IMR-90 (cell line): ENCODE data around the gene ST7. TPM values are rescaled to one million over a fixed set of nuclear protein-coding genes. Genes with fewer than 3 reads are reported as not detected.
A peak's percentile ranks its signal among the peaks of the same experiment; 100 is the strongest.

Experiments used
- ATAC-seq: fragments of 200-7000 bp; cut with Tn5 transposase; 2 replicates; pipeline ENCODE4 v1.9.1; 2020; ENCODE audit warnings: low read depth, mild to moderate bottlenecking, moderate library complexity
- BruUV-seq: library from RNA; stranded (reverse); fragments of 400-500 nt; replicated peaks from 2 replicates; lab custom pipeline; 2021; lab: Mats Ljungman, UMichigan
- CTCF ChIA-PET: fragments of 300-600 bp; formaldehyde crosslinking; extraction: SDS; loops from one replicate; lab custom pipeline; 2021; ENCODE audit warnings: antibody characterized with exemption; lab: Yijun Ruan, JAX
- POLR2A ChIA-PET: fragments of 300-600 bp; sonication (Branson Sonifier 250); formaldehyde crosslinking; loops from one replicate; lab custom pipeline; 2022; ENCODE audit warnings: antibody characterized with exemption; ENCODE audit not compliant: unreplicated experiment; lab: Charles Lee
- DNase-seq: peaks from one replicate; pipeline ENCODE4 v3.0.0; 2013
- H2AFZ ChIP-seq: replicated peaks from 2 replicates; pipeline ENCODE3; 2013; ENCODE audit warnings: low read length, mild to moderate bottlenecking; ENCODE audit not compliant: poor library complexity
- H2AK5ac ChIP-seq: 2 replicates; pipeline ENCODE4 v1.6.1; 2013; ENCODE audit warnings: low read depth, low read length, inconsistent platforms
- H2AK9ac ChIP-seq: replicated peaks from 2 replicates; pipeline ENCODE3; 2013; ENCODE audit warnings: mild to moderate bottlenecking, low read depth, low read length, moderate library complexity; ENCODE audit not compliant: poor library complexity
- H2BK120ac ChIP-seq: 2 replicates; pipeline ENCODE4 v1.6.1; 2013; ENCODE audit warnings: low read depth, low read length, inconsistent platforms
- H2BK15ac ChIP-seq: 3 replicates; pipeline ENCODE4 v1.6.1; 2013; ENCODE audit warnings: low read depth, low read length, inconsistent platforms
- H2BK20ac ChIP-seq: 2 replicates; pipeline ENCODE4 v1.6.1; 2013; ENCODE audit warnings: low read depth, mild to moderate bottlenecking, inconsistent platforms, low read length, moderate library complexity
- H2BK5ac ChIP-seq: 2 replicates; pipeline ENCODE4 v1.6.1; 2013; ENCODE audit warnings: mild to moderate bottlenecking, low read depth, low read length, inconsistent platforms; ENCODE audit not compliant: poor library complexity, severe bottlenecking
- H3K14ac ChIP-seq: replicated peaks from 2 replicates; pipeline ENCODE4 v1.6.1; 2013; ENCODE audit warnings: low read depth, low read length, inconsistent platforms
- H3K18ac ChIP-seq: 2 replicates; pipeline ENCODE4 v1.6.1; 2013; ENCODE audit warnings: low read depth, low read length, control low read depth
- H3K23ac ChIP-seq: 2 replicates; pipeline ENCODE4 v1.6.1; 2013; ENCODE audit warnings: low read depth, low read length, inconsistent platforms
- H3K27ac ChIP-seq: 2 replicates; pipeline ENCODE4 v1.5.1; 2013; ENCODE audit warnings: mild to moderate bottlenecking, control low read depth, low read length; ENCODE audit not compliant: insufficient read depth
- H3K27me3 ChIP-seq: 2 replicates; pipeline ENCODE4 v1.6.1; 2013; ENCODE audit warnings: low read length; ENCODE audit not compliant: control insufficient read depth, insufficient read depth
- H3K36me3 ChIP-seq: 2 replicates; pipeline ENCODE4 v1.6.1; 2013; ENCODE audit warnings: low read length, mixed read lengths; ENCODE audit not compliant: control insufficient read depth, insufficient read depth
- H3K4ac ChIP-seq: 2 replicates; pipeline ENCODE4 v1.6.1; 2013; ENCODE audit warnings: low read depth, low read length, inconsistent platforms
- H3K4me1 ChIP-seq: 2 replicates; pipeline ENCODE4 v1.6.1; 2013; ENCODE audit warnings: low read length, mixed read lengths; ENCODE audit not compliant: control insufficient read depth, insufficient read depth
- H3K4me2 ChIP-seq: 2 replicates; pipeline ENCODE4 v1.6.1; 2013; ENCODE audit warnings: low read depth, mild to moderate bottlenecking, control low read depth, low read length, moderate library complexity
- H3K4me3 ChIP-seq: 2 replicates; pipeline ENCODE4 v1.5.1; 2013; ENCODE audit warnings: low read depth, mild to moderate bottlenecking, control low read depth, low read length, moderate library complexity; ENCODE audit not compliant: insufficient read depth
- H3K56ac ChIP-seq: 2 replicates; pipeline ENCODE4 v1.6.1; 2013; ENCODE audit warnings: low read length, inconsistent platforms; ENCODE audit not compliant: insufficient read depth; ENCODE audit errors: extremely low read depth
- H3K79me1 ChIP-seq, 2 experiments: 2 replicates each; pipeline ENCODE4 v1.6.1; 2013; ENCODE audit warnings: low read length in 2 of 2, inconsistent platforms in 1 of 2, low read depth in 1 of 2
- H3K9ac ChIP-seq: 2 replicates; pipeline ENCODE4 v1.6.1; 2013; ENCODE audit warnings: low read depth, low read length, control low read depth
- H3K9me1 ChIP-seq: 2 replicates; pipeline ENCODE4 v1.6.1; 2013; ENCODE audit warnings: low read length, inconsistent platforms; ENCODE audit not compliant: insufficient read depth
- H3K9me3 ChIP-seq: 2 replicates; pipeline ENCODE4 v1.6.1; 2013; ENCODE audit warnings: low read length; ENCODE audit not compliant: control insufficient read depth, insufficient read depth
- H4K20me1 ChIP-seq: 2 replicates; pipeline ENCODE4 v1.6.1; 2013; ENCODE audit warnings: low read length, inconsistent platforms; ENCODE audit not compliant: insufficient read depth
- H4K5ac ChIP-seq: 2 replicates; pipeline ENCODE4 v1.6.1; 2013; ENCODE audit warnings: mild to moderate bottlenecking, low read depth, low read length, control low read depth
- H4K8ac ChIP-seq, 2 experiments: 2 replicates each; pipeline ENCODE4 v1.6.1; 2013; ENCODE audit warnings: low read depth in 2 of 2, low read length in 2 of 2, control low read depth in 1 of 2, inconsistent platforms in 1 of 2
- H4K91ac ChIP-seq: 2 replicates; pipeline ENCODE4 v1.6.1; 2013; ENCODE audit warnings: low read depth, low read length, inconsistent platforms; ENCODE audit not compliant: insufficient read depth
- BHLHE40 ChIP-seq: fragments of 150-350 bp; IDR thresholded peaks from 2 replicates; pipeline ENCODE4 v1.6.1; 2016; ENCODE audit warnings: mild to moderate bottlenecking, low read depth, low read length
- CHD1 ChIP-seq: IDR thresholded peaks from 2 replicates; pipeline ENCODE4 v1.6.1; 2012; ENCODE audit warnings: low read depth, low read length, improper control_type of control experiment
- MAFK ChIP-seq: IDR thresholded peaks from 2 replicates; pipeline ENCODE4 v1.6.1; 2012; ENCODE audit warnings: low read depth, low read length, improper control_type of control experiment
- MAZ ChIP-seq: IDR thresholded peaks from 2 replicates; pipeline ENCODE4 v1.6.1; 2012; ENCODE audit warnings: low read depth, mild to moderate bottlenecking, low read length, improper control_type of control experiment, moderate library complexity, borderline replicate concordance
- MXI1 ChIP-seq: IDR thresholded peaks from 2 replicates; pipeline ENCODE4 v1.6.1; 2012; ENCODE audit warnings: low read depth, mild to moderate bottlenecking, low read length, moderate library complexity, borderline replicate concordance
- NFE2L2 ChIP-seq: fragments of 150-350 bp; IDR thresholded peaks from 2 replicates; pipeline ENCODE4 v1.6.1; 2016; ENCODE audit warnings: low read depth, mild to moderate bottlenecking, low read length
- POLR2A ChIP-seq: IDR thresholded peaks from 2 replicates; pipeline ENCODE4 v1.6.1; 2012; ENCODE audit warnings: mild to moderate bottlenecking, low read depth, low read length
- RAD21 ChIP-seq: IDR thresholded peaks from 2 replicates; pipeline ENCODE4 v1.6.1; 2012; ENCODE audit warnings: low read length, improper control_type of control experiment
- RCOR1 ChIP-seq: IDR thresholded peaks from 2 replicates; pipeline ENCODE4 v1.6.1; 2012; ENCODE audit warnings: mild to moderate bottlenecking, low read length, improper control_type of control experiment; ENCODE audit not compliant: insufficient replicate concordance
- RFX5 ChIP-seq: IDR thresholded peaks from 2 replicates; pipeline ENCODE4 v1.8.0; 2012; ENCODE audit warnings: low read depth, mild to moderate bottlenecking, low read length, moderate library complexity
- SMC3 ChIP-seq: fragments of 150-350 bp; IDR thresholded peaks from 2 replicates; pipeline ENCODE4 v1.6.1; 2016; ENCODE audit warnings: low read depth, mild to moderate bottlenecking, antibody characterized with exemption, low read length, moderate library complexity
- WGBS, 2 experiments: methylation state at CpG; one replicate each; pipeline versions ENCODE4 v1.1.5 to v1.1.7; 2013; ENCODE audit warnings: missing lambda C conversion rate in 2 of 2; ENCODE audit not compliant: insufficient read length in 1 of 2; ENCODE audit errors: extremely low coverage in 2 of 2; 5-methylcytosine and 5-hydroxymethylcytosine counted together
- dilution Hi-C: fragments of 300-500 bp; cut with HindIII; formaldehyde crosslinking; loops from one replicate; pipeline ENCODE4 v1.14.3; 2018; ENCODE audit warnings: low sequenced_read_pairs; ENCODE audit not compliant: unreplicated experiment
- in situ Hi-C: fragments of 300-500 bp; cut with MboI; formaldehyde crosslinking; loops from 3 replicates; pipeline ENCODE4 v1.14.3; 2019; ENCODE audit warnings: low sequenced_read_pairs, inconsistent platforms, mixed read lengths
- intact Hi-C: fragments of 100-400 bp; cut with micrococcal nuclease; formaldehyde crosslinking; loops from 2 replicates; pipeline ENCODE4 v1.10.0; 2022
- polyA plus RNA-seq, 3 experiments: library from polyadenylated mRNA; depleted of rRNA; stranded (reverse); fragments of >200 nt; gene quantifications; 2 replicates each; pipeline ENCODE4 v1.2.3, GENCODE V29; 2012; ENCODE audit warnings: low replicate concordance in 1 of 3
- total RNA-seq: library from RNA; depleted of rRNA; stranded (reverse); fragments of >200 nt; gene quantifications from 2 replicates; pipeline ENCODE4 v1.2.3, GENCODE V29; 2012
- TF ChIP-seq, protein P1 (sequence below): conservative IDR thresholded peaks from 2 replicates; pipeline ENCODE4 v1.5.1; 2012; ENCODE audit warnings: mild to moderate bottlenecking, low read depth, low read length, improper control_type of control experiment
- TF ChIP-seq, protein P2 (sequence below): fragments of 150-350 bp; IDR thresholded peaks from 2 replicates; pipeline ENCODE4 v1.6.1; 2016; ENCODE audit warnings: low read depth, mild to moderate bottlenecking, low read length, moderate library complexity, borderline replicate concordance

The ST7 gene
- total and polyA plus RNA-seq, 2 of the 4 experiments (the other 2 are of a cell fraction) = 18.6 to 26.0 TPM

- no peak overlapping the region for H3K9ac ChIP-seq
- intact Hi-C loops = loop anchor here (5.0 kb wide), 1 partner anchor 47 kb away; the partner anchor contains the start of gene WNT2
- H2BK20ac ChIP-seq = peak overlapping the region; percentile 25; the same call in 1 of the 2 replicates
- TF ChIP-seq SMC3 (no peak), MAZ (no peak), BHLHE40 (no peak), MAFK (no peak), RFX5 (no peak), CHD1 (no peak), RAD21 (no peak), RCOR1 (no peak), NFE2L2 (no peak), POLR2A (no peak), MXI1 (no peak)
- TF ChIP-seq, protein P1, sequence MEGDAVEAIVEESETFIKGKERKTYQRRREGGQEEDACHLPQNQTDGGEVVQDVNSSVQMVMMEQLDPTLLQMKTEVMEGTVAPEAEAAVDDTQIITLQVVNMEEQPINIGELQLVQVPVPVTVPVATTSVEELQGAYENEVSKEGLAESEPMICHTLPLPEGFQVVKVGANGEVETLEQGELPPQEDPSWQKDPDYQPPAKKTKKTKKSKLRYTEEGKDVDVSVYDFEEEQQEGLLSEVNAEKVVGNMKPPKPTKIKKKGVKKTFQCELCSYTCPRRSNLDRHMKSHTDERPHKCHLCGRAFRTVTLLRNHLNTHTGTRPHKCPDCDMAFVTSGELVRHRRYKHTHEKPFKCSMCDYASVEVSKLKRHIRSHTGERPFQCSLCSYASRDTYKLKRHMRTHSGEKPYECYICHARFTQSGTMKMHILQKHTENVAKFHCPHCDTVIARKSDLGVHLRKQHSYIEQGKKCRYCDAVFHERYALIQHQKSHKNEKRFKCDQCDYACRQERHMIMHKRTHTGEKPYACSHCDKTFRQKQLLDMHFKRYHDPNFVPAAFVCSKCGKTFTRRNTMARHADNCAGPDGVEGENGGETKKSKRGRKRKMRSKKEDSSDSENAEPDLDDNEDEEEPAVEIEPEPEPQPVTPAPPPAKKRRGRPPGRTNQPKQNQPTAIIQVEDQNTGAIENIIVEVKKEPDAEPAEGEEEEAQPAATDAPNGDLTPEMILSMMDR = no peak
- TF ChIP-seq, protein P2, sequence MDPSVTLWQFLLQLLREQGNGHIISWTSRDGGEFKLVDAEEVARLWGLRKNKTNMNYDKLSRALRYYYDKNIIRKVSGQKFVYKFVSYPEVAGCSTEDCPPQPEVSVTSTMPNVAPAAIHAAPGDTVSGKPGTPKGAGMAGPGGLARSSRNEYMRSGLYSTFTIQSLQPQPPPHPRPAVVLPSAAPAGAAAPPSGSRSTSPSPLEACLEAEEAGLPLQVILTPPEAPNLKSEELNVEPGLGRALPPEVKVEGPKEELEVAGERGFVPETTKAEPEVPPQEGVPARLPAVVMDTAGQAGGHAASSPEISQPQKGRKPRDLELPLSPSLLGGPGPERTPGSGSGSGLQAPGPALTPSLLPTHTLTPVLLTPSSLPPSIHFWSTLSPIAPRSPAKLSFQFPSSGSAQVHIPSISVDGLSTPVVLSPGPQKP = no peak
- no peak for ATAC-seq
- H4K91ac ChIP-seq = peak overlapping the region; percentile 37
- H3K27me3 ChIP-seq = no peaks in the 10 kb centered on the region
- WGBS, 2 experiments = no CpG with 5 or more reads among the region's 4 CpGs
- H3K4me3 ChIP-seq = no peak overlapping the region
- peaks cover 8% of the 10 kb centered on the region; the same call in 1 of the 2 replicates for H3K9me1 ChIP-seq
- POLR2A ChIA-PET = no interaction called here
- DNase-seq = peak; percentile 36
- peak overlapping the region; percentile 1; the same call in 1 of the 3 replicates for H2BK15ac ChIP-seq
- BruUV-seq = no TSS peak
- no peak overlapping the region for H3K23ac ChIP-seq
- H3K56ac ChIP-seq = no peak overlapping the region
- H4K8ac ChIP-seq = no peak overlapping the region; a peak in 1 of 4 replicates
- in situ Hi-C loops = no loop called here
- H3K36me3 ChIP-seq = no peaks in the 10 kb centered on the region
- no peaks in the 10 kb centered on the region for H3K9me3 ChIP-seq
- no peak overlapping the region for H2BK5ac ChIP-seq
- H3K18ac ChIP-seq = peak overlapping the region; percentile 44; the same call in 1 of the 2 replicates
- H4K5ac ChIP-seq = peak overlapping the region; percentile 18
- dilution Hi-C loops = no loop called here
- no peak overlapping the region for H3K14ac ChIP-seq
- no peak overlapping the region for H2AFZ ChIP-seq
- no peak overlapping the region for H3K27ac ChIP-seq
- H3K79me1 ChIP-seq = 0 out of 4 replicates have a peak, but pooled peaks cover 0 to 3% of the 10 kb centered on the region in 2 experiments
- no peaks in the 10 kb centered on the region for H4K20me1 ChIP-seq
- H2AK5ac ChIP-seq = no peak overlapping the region
- peak overlapping the region; percentile 8; the same call in 1 of the 2 replicates for H3K4ac ChIP-seq
- peak overlapping the region; percentile 12 for H2AK9ac ChIP-seq
- no peak overlapping the region for H3K4me2 ChIP-seq
- H2BK120ac ChIP-seq = peak overlapping the region; percentile 32
- peaks cover 11% of the 10 kb centered on the region for H3K4me1 ChIP-seq
- CTCF ChIA-PET = no interaction called here
Observed at GRCh38 chr7:117274951-117275350, 321.6 kb downstream of the ST7 start.
